Activated naive CD4-positive, alpha-beta T cell (primary cell): ENCODE data around the gene SGMS1.
"Not testable (repeated sequence)": the region's sequence is repeated elsewhere in the genome, so short reads cannot be mapped to it uniquely, and the experiment has no call there.

Experiments used
- DNase-seq, 4 experiments: peaks; one replicate each; lab custom pipeline; 2025; lab: John Stamatoyannopoulos, UW

Gene SGMS1

GRCh38 chr10:50558371-50558770, 65.4 kb downstream of the SGMS1 start:
- DNase-seq, result no peak

GRCh38 chr10:50557130-50557682, 66.5 kb downstream of the SGMS1 start:
- no peak for DNase-seq

GRCh38 chr10:50556237-50557120, 67.3 kb downstream of the SGMS1 start:
- DNase-seq, result no peak

- no peak for DNase-seq
These were observed 68.7 kb downstream of the SGMS1 start for GRCh38 chr10:50554995-50555568.

- DNase-seq, result no peak
These were observed 69.3 kb downstream of the SGMS1 start for GRCh38 chr10:50554376-50554994.

- no peak for DNase-seq
These were observed 70.8 kb downstream of the SGMS1 start for GRCh38 chr10:50552771-50553535.

- no peak for DNase-seq
These were observed 71.4 kb downstream of the SGMS1 start for GRCh38 chr10:50552308-50552707.

- DNase-seq, result no peak
These were observed 71.9 kb downstream of the SGMS1 start for GRCh38 chr10:50551894-50552293.

GRCh38 chr10:50550291-50550839, 73.4 kb downstream of the SGMS1 start:
- DNase-seq, result no peak

GRCh38 chr10:50549186-50549585, 74.6 kb downstream of the SGMS1 start:
- not testable (repeated sequence) for DNase-seq

- not testable (repeated sequence) for DNase-seq
These were observed 75.3 kb downstream of the SGMS1 start for GRCh38 chr10:50548481-50548880.

- DNase-seq, result not testable (repeated sequence)
These were observed 77.5 kb downstream of the SGMS1 start for GRCh38 chr10:50546287-50546686.

- no peak for DNase-seq
These were observed 77.9 kb downstream of the SGMS1 start for GRCh38 chr10:50545846-50546245.

- DNase-seq, result no peak
These were observed 78.8 kb downstream of the SGMS1 start for GRCh38 chr10:50544857-50545429.

- DNase-seq, result no peak
These were observed 79.5 kb downstream of the SGMS1 start for GRCh38 chr10:50544095-50544856.

- DNase-seq, result no peak
These were observed 80.9 kb downstream of the SGMS1 start for GRCh38 chr10:50542871-50543270.

GRCh38 chr10:50541921-50542320, 81.8 kb downstream of the SGMS1 start:
- DNase-seq, result no peak

- DNase-seq, result no peak
These were observed 82.4 kb downstream of the SGMS1 start for GRCh38 chr10:50541317-50541716.

- no peak for DNase-seq
These were observed 83.0 kb downstream of the SGMS1 start for GRCh38 chr10:50540826-50541122.

- no peak for DNase-seq
These were observed 83.5 kb downstream of the SGMS1 start for GRCh38 chr10:50540069-50540825.
